ENCODE results near the gene LTA4H.

DNA sequence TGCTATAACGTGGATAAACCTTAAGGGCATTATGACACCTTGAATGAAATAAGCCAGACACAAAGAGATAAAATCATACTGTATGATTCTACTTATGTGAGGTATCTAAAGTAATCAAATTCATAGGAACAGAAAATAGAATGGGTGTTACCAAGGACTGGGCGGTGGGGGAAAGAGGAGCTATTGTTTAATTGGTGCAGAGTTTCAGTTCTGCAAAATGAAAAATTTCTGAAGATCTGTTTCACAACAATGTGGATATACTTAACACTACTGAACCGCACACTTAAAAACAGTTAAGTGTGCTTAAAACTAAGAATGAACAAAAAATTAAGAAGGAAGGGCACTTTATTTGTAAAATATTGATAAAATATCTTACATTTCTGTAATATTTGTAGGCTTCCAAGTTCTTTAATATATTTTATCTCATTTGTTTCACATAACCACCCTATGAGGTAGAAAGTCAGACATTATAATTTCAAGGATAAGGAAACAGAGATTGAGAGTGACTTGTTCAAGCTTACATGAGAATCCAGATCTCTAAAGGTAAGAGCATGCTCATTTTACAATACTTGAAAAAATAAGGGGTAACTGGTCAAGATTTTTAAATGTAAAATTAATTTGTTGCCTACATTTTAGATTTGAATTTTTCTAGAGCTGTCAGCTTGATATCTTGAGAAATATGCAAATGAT, 14.9 kb downstream of the LTA4H start:
- TF ChIP-seq EZH2 (IDR thresholded peaks at IDR 0.05; ENCODE audit: insufficient read depth, poor library complexity, severe bottlenecking) (no peak), EZH2phosphoT487 (IDR thresholded peaks at IDR 0.05; ENCODE audit: insufficient read depth, low read depth) (no peak)
